GM23338 (cell line): Measurements from ENCODE around the gene SHISA9. TPM values are rescaled to one million over a fixed set of nuclear protein-coding genes. Genes with fewer than 3 reads are reported as not detected.

ENCODE experiments used
- ATAC-seq: fragments of 200-7000 bp; cut with Tn5 transposase; 3 replicates; pipeline ENCODE4 v1.9.1; 2020
- DNase-seq: peaks from one replicate; pipeline ENCODE4 v3.0.0-alpha.2; 2015; ENCODE audit warnings: low spot score
- H2AFZ ChIP-seq: fragments of 200-600 bp; sonication (generic); 2 replicates; pipeline ENCODE4 v1.8.0; 2016; ENCODE audit warnings: antibody characterized with exemption, mild to moderate bottlenecking, moderate library complexity
- H3F3A ChIP-seq: fragments of 200-600 bp; sonication (generic); replicated peaks from 2 replicates; pipeline ENCODE4 v1.8.0; 2017; ENCODE audit warnings: antibody characterized with exemption, mixed run types, low read depth
- H3K27ac ChIP-seq: fragments of 200-600 bp; sonication (generic); 2 replicates; pipeline ENCODE4 v1.6.1; 2016; ENCODE audit warnings: low read depth
- H3K27me3 ChIP-seq: fragments of 200-600 bp; sonication (generic); 2 replicates; pipeline ENCODE4 v1.8.0; 2016; ENCODE audit warnings: mild to moderate bottlenecking, mixed run types, moderate library complexity; ENCODE audit not compliant: insufficient read depth
- H3K36me3 ChIP-seq: fragments of 200-600 bp; sonication (generic); 2 replicates; pipeline ENCODE4 v1.8.0; 2016; ENCODE audit warnings: mild to moderate bottlenecking; ENCODE audit not compliant: insufficient read depth
- H3K4me1 ChIP-seq: fragments of 200-600 bp; sonication (generic); 2 replicates; pipeline ENCODE4 v1.8.0; 2016; ENCODE audit warnings: mild to moderate bottlenecking, moderate library complexity; ENCODE audit not compliant: insufficient read depth
- H3K4me2 ChIP-seq: fragments of 200-600 bp; sonication (generic); 2 replicates; pipeline ENCODE4 v1.7.1; 2017; ENCODE audit warnings: mixed run types
- H3K4me3 ChIP-seq: fragments of 200-600 bp; sonication (generic); 2 replicates; pipeline ENCODE4 v1.6.1; 2016; ENCODE audit warnings: mixed run types
- H3K79me2 ChIP-seq: fragments of 200-600 bp; sonication (generic); replicated peaks from 2 replicates; pipeline ENCODE4 v1.8.0; 2017; ENCODE audit warnings: mild to moderate bottlenecking; ENCODE audit not compliant: insufficient read depth
- H3K9me2 ChIP-seq: fragments of 200-600 bp; sonication (generic); 2 replicates; pipeline ENCODE4 v1.8.0; 2017; ENCODE audit not compliant: insufficient read depth
- H4K20me1 ChIP-seq: fragments of 200-600 bp; sonication (generic); replicated peaks from 2 replicates; pipeline ENCODE4 v1.8.0; 2017; ENCODE audit warnings: mild to moderate bottlenecking; ENCODE audit not compliant: insufficient read depth
- H3K27ac Mint-ChIP-seq: 2 replicates; pipeline ENCODE4 v1.8.0; 2020; ENCODE audit warnings: inconsistent platforms, mild to moderate bottlenecking, moderate library complexity, mixed read lengths
- H3K27me3 Mint-ChIP-seq: 3 replicates; pipeline ENCODE4 v1.8.0; 2022; ENCODE audit warnings: low read depth, mild to moderate bottlenecking, moderate library complexity, mixed read lengths, inconsistent platforms; ENCODE audit not compliant: insufficient read depth, poor library complexity
- H3K36me3 Mint-ChIP-seq: 3 replicates; pipeline ENCODE4 v1.8.0; 2021; ENCODE audit warnings: low read depth, mild to moderate bottlenecking, inconsistent platforms, moderate library complexity, mixed read lengths
- H3K4me1 Mint-ChIP-seq: 3 replicates; pipeline ENCODE4 v1.8.0; 2020; ENCODE audit warnings: mild to moderate bottlenecking, inconsistent platforms, mixed read lengths
- H3K4me3 Mint-ChIP-seq: 3 replicates; pipeline ENCODE4 v1.8.0; 2021; ENCODE audit warnings: moderate library complexity, mild to moderate bottlenecking, inconsistent platforms, mixed read lengths
- H3K9me3 Mint-ChIP-seq: 3 replicates; pipeline ENCODE4 v1.8.0; 2020; ENCODE audit warnings: moderate library complexity, mild to moderate bottlenecking, inconsistent platforms, mixed read lengths
- polyA plus RNA-seq: library from polyadenylated mRNA; unstranded; fragments of >200 nt; fragmentation: Nextera tagmentation; extraction: Ambion mirVana; gene quantifications from 2 replicates; pipeline ENCODE4 v1.2.1, GENCODE V29; 2016
- total RNA-seq: library from RNA; depleted of rRNA; stranded (reverse); fragments of >200 nt; shearing (Covaris generic); gene quantifications from 2 replicates; pipeline ENCODE4 v1.2.3, GENCODE V29; 2014
- TF ChIP-seq, protein P1 (sequence below), 2 experiments: fragments of 200-600 bp in 1 of 2; sonication (generic) in 1 of 2; conservative IDR thresholded peaks; 2 replicates each; pipeline versions ENCODE4 v1.5.1 to v1.6.1; 2016 to 2017; ENCODE audit warnings: antibody characterized with exemption in 2 of 2, low read depth in 2 of 2, mild to moderate bottlenecking in 2 of 2, moderate library complexity in 1 of 2
- TF ChIP-seq, protein P2 (sequence below): IDR thresholded peaks from 2 replicates; pipeline ENCODE4 v1.6.1; 2016; ENCODE audit warnings: antibody characterized with exemption
- TF ChIP-seq, protein P3 (sequence below): fragments of 250-450 bp; sonication (Bioruptor Pico); IDR thresholded peaks from 2 replicates; pipeline ENCODE4 v1.5.0; 2020; ENCODE audit warnings: mild to moderate bottlenecking, moderate library complexity

SHISA9 gene
- total and polyA plus RNA-seq, 2 experiments from 2014 or later: 10.4 to 45.6 TPM

DNA sequence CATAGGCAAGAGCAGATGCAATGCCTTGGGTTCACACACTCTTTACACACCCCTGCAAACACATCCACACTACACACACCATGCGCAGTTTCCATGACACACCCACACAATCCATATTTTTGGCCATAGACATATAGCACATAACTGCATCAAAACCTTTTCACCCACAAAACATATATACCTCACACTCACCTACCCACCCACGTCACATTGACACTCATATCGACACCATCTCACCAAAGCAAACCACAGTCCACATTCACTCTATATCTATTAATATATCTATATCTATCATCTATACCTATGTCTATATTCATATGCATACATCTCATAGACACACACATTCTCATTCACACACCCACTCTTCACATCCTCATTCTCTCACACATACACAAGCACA lies 246.9 kb downstream of the SHISA9 start:
- Histone ChIP-seq H3K9me2 (peaks cover 4% of the 10 kb centered on the region; the same call in 1 of the 2 replicates), H4K20me1 (no peaks in the 10 kb centered on the region), H3K27ac (no peak overlapping the region), H2AFZ (no peak overlapping the region), H3K4me1 (peaks cover 18% of the 10 kb centered on the region), H3K4me3 (no peak overlapping the region), H3F3A (no peaks in the 10 kb centered on the region), H3K79me2 (0 out of 2 replicates have a peak, but pooled peaks cover 17% of the 10 kb centered on the region), H3K27me3 (no peaks in the 10 kb centered on the region), H3K36me3 (no peaks in the 10 kb centered on the region), H3K4me2 (no peak overlapping the region)
- Mint-ChIP-seq H3K27me3 (no peaks in the 10 kb centered on the region), H3K36me3 (no peaks in the 10 kb centered on the region), H3K4me1 (peaks cover 27% of the 10 kb centered on the region), H3K27ac (no peak overlapping the region), H3K9me3 (no peaks in the 10 kb centered on the region), H3K4me3 (no peak overlapping the region)
- TF ChIP-seq, protein P1, sequence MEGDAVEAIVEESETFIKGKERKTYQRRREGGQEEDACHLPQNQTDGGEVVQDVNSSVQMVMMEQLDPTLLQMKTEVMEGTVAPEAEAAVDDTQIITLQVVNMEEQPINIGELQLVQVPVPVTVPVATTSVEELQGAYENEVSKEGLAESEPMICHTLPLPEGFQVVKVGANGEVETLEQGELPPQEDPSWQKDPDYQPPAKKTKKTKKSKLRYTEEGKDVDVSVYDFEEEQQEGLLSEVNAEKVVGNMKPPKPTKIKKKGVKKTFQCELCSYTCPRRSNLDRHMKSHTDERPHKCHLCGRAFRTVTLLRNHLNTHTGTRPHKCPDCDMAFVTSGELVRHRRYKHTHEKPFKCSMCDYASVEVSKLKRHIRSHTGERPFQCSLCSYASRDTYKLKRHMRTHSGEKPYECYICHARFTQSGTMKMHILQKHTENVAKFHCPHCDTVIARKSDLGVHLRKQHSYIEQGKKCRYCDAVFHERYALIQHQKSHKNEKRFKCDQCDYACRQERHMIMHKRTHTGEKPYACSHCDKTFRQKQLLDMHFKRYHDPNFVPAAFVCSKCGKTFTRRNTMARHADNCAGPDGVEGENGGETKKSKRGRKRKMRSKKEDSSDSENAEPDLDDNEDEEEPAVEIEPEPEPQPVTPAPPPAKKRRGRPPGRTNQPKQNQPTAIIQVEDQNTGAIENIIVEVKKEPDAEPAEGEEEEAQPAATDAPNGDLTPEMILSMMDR (conservative IDR thresholded peaks at IDR 0.05; ENCODE audit: low read depth in 2 of 2): no peak
- TF ChIP-seq, protein P2, sequence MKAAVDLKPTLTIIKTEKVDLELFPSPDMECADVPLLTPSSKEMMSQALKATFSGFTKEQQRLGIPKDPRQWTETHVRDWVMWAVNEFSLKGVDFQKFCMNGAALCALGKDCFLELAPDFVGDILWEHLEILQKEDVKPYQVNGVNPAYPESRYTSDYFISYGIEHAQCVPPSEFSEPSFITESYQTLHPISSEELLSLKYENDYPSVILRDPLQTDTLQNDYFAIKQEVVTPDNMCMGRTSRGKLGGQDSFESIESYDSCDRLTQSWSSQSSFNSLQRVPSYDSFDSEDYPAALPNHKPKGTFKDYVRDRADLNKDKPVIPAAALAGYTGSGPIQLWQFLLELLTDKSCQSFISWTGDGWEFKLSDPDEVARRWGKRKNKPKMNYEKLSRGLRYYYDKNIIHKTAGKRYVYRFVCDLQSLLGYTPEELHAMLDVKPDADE: no peak
- TF ChIP-seq, protein P3, sequence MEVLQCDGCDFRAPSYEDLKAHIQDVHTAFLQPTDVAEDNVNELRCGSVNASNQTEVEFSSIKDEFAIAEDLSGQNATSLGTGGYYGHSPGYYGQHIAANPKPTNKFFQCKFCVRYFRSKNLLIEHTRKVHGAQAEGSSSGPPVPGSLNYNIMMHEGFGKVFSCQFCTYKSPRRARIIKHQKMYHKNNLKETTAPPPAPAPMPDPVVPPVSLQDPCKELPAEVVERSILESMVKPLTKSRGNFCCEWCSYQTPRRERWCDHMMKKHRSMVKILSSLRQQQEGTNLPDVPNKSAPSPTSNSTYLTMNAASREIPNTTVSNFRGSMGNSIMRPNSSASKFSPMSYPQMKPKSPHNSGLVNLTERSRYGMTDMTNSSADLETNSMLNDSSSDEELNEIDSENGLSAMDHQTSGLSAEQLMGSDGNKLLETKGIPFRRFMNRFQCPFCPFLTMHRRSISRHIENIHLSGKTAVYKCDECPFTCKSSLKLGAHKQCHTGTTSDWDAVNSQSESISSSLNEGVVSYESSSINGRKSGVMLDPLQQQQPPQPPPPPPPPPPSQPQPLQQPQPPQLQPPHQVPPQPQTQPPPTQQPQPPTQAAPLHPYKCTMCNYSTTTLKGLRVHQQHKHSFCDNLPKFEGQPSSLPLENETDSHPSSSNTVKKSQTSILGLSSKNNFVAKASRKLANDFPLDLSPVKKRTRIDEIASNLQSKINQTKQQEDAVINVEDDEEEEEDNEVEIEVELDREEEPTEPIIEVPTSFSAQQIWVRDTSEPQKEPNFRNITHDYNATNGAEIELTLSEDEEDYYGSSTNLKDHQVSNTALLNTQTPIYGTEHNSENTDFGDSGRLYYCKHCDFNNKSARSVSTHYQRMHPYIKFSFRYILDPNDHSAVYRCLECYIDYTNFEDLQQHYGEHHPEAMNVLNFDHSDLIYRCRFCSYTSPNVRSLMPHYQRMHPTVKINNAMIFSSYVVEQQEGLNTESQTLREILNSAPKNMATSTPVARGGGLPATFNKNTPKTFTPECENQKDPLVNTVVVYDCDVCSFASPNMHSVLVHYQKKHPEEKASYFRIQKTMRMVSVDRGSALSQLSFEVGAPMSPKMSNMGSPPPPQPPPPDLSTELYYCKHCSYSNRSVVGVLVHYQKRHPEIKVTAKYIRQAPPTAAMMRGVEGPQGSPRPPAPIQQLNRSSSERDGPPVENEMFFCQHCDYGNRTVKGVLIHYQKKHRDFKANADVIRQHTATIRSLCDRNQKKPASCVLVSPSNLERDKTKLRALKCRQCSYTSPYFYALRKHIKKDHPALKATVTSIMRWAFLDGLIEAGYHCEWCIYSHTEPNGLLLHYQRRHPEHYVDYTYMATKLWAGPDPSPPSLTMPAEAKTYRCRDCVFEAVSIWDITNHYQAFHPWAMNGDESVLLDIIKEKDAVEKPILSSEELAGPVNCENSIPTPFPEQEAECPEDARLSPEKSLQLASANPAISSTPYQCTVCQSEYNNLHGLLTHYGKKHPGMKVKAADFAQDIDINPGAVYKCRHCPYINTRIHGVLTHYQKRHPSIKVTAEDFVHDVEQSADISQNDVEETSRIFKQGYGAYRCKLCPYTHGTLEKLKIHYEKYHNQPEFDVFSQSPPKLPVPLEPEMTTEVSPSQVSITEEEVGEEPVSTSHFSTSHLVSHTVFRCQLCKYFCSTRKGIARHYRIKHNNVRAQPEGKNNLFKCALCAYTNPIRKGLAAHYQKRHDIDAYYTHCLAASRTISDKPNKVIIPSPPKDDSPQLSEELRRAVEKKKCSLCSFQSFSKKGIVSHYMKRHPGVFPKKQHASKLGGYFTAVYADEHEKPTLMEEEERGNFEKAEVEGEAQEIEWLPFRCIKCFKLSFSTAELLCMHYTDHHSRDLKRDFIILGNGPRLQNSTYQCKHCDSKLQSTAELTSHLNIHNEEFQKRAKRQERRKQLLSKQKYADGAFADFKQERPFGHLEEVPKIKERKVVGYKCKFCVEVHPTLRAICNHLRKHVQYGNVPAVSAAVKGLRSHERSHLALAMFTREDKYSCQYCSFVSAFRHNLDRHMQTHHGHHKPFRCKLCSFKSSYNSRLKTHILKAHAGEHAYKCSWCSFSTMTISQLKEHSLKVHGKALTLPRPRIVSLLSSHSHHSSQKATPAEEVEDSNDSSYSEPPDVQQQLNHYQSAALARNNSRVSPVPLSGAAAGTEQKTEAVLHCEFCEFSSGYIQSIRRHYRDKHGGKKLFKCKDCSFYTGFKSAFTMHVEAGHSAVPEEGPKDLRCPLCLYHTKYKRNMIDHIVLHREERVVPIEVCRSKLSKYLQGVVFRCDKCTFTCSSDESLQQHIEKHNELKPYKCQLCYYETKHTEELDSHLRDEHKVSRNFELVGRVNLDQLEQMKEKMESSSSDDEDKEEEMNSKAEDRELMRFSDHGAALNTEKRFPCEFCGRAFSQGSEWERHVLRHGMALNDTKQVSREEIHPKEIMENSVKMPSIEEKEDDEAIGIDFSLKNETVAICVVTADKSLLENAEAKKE (CRISPR knock-in tag): no peak
- DNase-seq: no peak
- no peak for ATAC-seq
